Frontal cortex (tissue), 4 donors: ENCODE data around the gene NEB. TPM values are rescaled to one million over a fixed set of nuclear protein-coding genes. Genes with fewer than 3 reads are reported as not detected.

Experiments
- DNase-seq, 2 donors: peaks; one replicate each; pipeline ENCODE4 v3.0.0; 2012; ENCODE audit warnings: low spot score in 2 of 2
- FAIRE-seq: peaks from 2 replicates; lab custom pipeline; 2012; peaks lifted over from hg19 to GRCh38; lab: Jason Lieb, UNC
- total RNA-seq: library from RNA; depleted of rRNA; stranded (reverse); fragments of >200 nt; gene quantifications from one replicate; pipeline ENCODE4 v1.2.3, GENCODE V29; 2014
- donor health status: control.
- donor health status: control.
- donor health status: control.

NEB gene
- total RNA-seq, 1 donor from 2014 or later: 0.41 TPM

DNA sequence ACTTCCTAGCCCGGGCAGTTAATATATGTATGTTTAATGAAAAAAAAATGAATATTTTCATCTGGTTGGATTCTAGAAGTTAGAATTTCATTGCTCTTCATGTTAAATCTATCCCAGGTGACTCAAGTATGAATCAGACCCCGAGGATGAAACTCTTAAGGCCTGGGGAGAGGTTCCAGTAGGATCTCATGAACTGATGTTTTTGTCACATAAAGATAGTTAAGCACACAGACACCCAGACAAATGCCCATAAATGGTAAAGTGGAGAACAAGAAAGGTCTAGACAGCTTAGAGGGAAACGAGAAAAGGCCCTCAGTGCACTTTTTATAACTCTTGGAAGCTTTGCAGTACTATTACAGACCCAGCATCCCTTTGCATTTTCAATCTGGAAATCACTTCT lies 210.4 kb downstream of the NEB start:
- FAIRE-seq (no peak), DNase-seq (no peak)

GRCh38 chr2:151522556-151522955 lies 211.7 kb downstream of the NEB start:
- FAIRE-seq (no peak), DNase-seq (no peak)

- no peak for FAIRE-seq
- DNase-seq: no peak
Observed at GRCh38 chr2:151520976-151521375, 213.3 kb downstream of the NEB start.

DNA sequence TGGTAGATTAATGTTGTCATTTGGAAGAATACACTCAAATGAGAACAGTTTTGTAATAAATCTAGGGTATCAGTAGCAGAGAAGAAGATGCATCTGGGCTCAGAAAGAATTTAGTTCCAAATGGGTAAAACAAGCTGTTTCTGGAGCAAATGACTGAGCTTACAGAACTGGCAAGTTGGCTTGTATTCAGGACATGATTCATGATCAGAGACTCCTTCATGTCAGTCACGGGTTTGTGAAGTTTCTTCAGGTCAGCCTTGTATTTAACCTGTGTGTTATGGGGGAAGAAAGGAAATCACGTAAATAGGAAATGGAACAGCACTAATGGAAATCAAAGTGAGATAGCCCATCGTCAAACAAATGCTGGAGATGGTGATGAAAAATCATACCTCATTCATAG lies 215.5 kb downstream of the NEB start:
- DNase-seq (no peak), FAIRE-seq (no peak)

DNA sequence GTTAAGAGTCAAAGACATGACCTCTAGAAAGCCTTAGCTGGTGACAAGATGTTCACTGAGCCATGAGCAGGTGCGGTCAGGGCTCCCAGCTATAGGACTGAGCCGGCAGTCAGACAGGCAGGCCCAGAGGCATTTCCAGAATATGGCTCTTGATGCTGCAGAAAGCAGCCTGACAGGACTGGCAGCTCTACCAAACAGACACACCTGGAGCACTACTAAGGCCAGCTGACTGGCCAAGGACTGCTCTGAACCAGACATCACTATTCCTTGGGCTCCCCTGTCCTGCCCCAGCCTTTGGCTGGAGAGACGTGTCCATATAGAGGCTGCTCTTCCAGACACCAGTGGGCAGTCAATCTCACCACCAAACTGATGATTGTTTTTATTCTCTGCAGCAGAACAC lies 225.8 kb downstream of the NEB start:
- FAIRE-seq: no peak
- no peak for DNase-seq

DNA sequence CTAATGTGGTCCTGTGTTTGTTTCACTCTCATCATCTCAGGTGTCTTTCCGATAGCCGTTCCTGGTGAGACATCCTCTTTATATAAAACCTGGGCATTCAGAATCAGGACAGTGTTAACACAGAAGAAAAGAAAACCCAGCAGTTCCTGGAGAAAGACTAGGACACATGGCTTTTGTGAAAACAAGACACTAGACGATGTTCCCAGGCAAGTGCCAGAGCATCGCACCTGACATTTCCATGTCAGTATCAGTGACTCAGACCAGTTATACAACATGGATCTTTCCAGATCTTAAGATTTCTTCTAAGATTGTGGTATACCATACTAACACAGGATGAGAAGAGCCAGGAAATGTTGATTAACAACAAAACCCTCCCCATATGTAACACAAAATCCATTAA lies 228.1 kb downstream of the NEB start:
- DNase-seq (no peak), FAIRE-seq (no peak)

- no peak for FAIRE-seq
- no peak for DNase-seq
Observed at GRCh38 chr2:151498178-151498577, 236.1 kb downstream of the NEB start.

- DNase-seq: no peak
- FAIRE-seq: no peak
Observed at GRCh38 chr2:151491496-151491895, 242.8 kb downstream of the NEB start.

- no peak for DNase-seq
Observed at GRCh38 chr2:151490276-151490675, 244.0 kb downstream of the NEB start.

GRCh38 chr2:151486053-151486452 lies 248.2 kb downstream of the NEB start:
- FAIRE-seq: no peak

More at GRCh38 chr2:151490276-151490675, 244.0 kb downstream of the NEB start:
- FAIRE-seq: no peak

DNA sequence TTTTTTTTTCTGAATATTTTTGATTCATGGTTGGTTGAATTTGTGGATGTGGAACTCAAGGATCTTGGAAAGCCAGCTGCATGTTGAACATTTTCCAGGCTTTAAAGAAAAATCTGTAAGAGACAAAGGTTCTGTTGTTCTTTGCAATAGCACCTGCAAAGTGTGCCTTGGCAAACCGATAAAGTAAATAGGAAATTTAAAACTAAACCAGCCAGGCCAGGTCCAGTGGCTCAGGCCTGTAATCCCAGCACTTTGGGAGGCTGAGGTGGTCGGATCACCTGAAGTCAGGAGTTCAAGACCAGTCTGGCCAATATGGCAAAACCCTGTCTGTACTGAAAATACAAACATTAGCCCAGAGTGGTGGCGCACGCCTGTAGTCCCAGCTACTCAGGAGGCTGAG lies 250.2 kb downstream of the NEB start:
- FAIRE-seq: no peak

More at GRCh38 chr2:151486053-151486452, 248.2 kb downstream of the NEB start:
- DNase-seq: no peak

DNA sequence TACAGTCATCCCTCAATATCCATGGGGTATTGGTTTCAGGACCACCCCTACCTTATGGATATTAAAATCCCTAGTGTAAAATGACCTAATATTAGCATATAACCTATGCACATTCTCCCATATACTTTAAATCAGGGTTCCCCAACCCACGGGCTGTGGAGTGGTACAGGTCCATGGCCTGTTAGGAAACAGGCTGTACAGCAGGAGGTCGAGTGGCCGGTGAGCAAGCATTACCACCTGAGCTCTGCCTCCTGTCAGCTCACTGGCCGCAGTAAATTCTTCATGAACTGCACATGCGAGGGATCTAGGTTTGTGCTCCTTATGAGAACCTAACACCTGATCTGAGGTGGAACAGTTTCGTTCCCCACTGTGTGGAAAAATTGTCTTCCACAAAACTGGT lies 250.7 kb downstream of the NEB start:
- no peak for DNase-seq
- no peak for FAIRE-seq

More for the DNA sequence above, 250.2 kb downstream of the NEB start:
- DNase-seq: no peak

GRCh38 chr2:151482171-151482725 lies 252.0 kb downstream of the NEB start:
- FAIRE-seq (no peak), DNase-seq (no peak)

- DNase-seq: no peak
- no peak for FAIRE-seq
Observed at GRCh38 chr2:151481744-151482143, 252.5 kb downstream of the NEB start.

GRCh38 chr2:151478011-151478410 lies 256.3 kb downstream of the NEB start:
- FAIRE-seq (no peak), DNase-seq (no peak)

- FAIRE-seq: no peak
- no peak for DNase-seq
Observed at GRCh38 chr2:151476287-151476686, 258.0 kb downstream of the NEB start.

- no peak for DNase-seq
- peak; percentile 40 for FAIRE-seq
Observed at GRCh38 chr2:151475071-151475470, 259.2 kb downstream of the NEB start.

DNA sequence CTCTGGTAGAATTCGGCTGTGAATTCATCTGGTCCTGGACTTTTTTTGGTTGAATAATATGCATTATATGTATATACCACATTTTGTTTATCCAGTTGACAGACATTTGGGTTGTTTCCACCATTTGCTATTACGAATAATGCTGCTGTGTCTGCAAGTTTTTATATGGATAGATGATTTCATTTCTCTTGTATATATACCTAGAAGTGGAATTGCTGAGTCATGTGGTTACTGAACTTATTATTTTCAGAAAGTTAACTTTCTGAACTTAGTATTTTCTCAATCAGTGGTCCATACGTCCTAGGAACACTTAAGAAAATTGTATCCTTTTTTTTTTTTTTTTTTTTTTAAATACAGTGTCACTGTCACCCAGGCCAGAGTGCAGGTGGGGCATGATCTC lies 261.3 kb downstream of the NEB start:
- DNase-seq (no peak), FAIRE-seq (no peak)

DNA sequence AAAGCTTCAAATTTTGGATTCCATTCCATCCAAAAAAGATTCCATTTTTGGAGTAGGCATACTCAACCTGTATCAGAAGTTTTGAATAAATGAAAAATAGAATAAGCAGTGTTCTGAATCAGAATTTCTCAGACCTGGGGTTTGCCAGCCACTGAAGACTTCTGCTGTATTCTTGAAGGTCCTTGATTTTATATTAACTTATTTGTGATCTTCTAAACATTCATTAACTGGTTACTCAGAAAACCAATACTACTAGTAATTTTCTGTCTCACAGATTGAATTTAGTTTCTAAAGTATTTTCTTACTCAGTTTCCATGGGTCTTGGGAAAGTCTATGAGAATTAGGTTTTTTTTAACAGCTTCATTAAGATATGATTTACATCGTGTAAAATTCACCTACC lies 263.7 kb downstream of the NEB start:
- no peak for FAIRE-seq

DNA sequence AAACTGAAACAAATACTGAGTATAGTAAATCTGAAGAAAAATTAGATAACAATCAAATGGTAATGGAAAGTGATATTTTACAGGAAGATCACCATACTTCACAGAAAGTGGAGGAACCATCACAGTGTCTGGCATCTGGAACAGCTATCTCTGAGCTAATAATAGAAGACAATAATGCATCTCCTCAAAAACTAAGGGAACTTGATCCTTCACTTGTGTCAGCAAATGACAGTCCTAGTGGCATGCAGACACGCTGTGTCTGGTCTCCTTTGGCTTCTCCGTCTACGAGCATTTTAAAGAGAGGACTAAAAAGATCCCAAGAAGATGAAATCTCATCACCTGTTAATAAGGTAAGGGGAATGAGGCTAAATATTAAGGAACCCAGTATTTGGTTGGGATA lies 268.5 kb downstream of the NEB start:
- FAIRE-seq: no peak
- DNase-seq: no peak

More for the DNA sequence above, 263.7 kb downstream of the NEB start:
- no peak for DNase-seq

- DNase-seq (no peak), FAIRE-seq (no peak)
Observed at GRCh38 chr2:151459358-151459757, 274.9 kb downstream of the NEB start.

- no peak for FAIRE-seq
- DNase-seq: no peak
Observed at GRCh38 chr2:151439127-151439526, 295.1 kb downstream of the NEB start.
